Loucy (cell line): Measurements from ENCODE around the gene TXNDC5.

Experiments used
- EZH2phosphoT487 ChIP-seq: fragments of 200-600 bp; IDR thresholded peaks from 2 replicates; pipeline ENCODE4 v1.6.1; 2018; ENCODE audit warnings: antibody characterized with exemption, mild to moderate bottlenecking, moderate library complexity, borderline replicate concordance
- TF ChIP-seq, protein P1 (sequence below): fragments of 200-600 bp; sonication (generic); conservative IDR thresholded peaks from 2 replicates; pipeline ENCODE4 v1.5.1; 2014; ENCODE audit warnings: mild to moderate bottlenecking, antibody characterized with exemption, low read length

DNA sequence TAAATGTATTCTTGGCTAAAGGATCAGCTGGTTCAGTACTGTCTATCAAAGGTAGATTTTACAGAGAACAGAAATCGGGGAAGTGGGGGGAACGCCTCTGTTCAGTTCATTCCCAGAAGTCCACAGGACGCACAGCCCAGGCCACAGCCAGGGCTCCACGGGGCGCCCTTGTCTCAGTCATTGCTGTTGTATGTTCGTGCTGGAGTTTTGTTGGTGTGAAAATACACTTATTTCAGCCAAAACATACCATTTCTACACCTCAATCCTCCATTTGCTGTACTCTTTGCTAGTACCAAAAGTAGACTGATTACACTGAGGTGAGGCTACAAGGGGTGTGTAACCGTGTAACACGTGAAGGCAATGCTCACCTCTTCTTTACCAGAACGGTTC lies 29.9 kb downstream of the TXNDC5 start:
- TF ChIP-seq, protein P1, sequence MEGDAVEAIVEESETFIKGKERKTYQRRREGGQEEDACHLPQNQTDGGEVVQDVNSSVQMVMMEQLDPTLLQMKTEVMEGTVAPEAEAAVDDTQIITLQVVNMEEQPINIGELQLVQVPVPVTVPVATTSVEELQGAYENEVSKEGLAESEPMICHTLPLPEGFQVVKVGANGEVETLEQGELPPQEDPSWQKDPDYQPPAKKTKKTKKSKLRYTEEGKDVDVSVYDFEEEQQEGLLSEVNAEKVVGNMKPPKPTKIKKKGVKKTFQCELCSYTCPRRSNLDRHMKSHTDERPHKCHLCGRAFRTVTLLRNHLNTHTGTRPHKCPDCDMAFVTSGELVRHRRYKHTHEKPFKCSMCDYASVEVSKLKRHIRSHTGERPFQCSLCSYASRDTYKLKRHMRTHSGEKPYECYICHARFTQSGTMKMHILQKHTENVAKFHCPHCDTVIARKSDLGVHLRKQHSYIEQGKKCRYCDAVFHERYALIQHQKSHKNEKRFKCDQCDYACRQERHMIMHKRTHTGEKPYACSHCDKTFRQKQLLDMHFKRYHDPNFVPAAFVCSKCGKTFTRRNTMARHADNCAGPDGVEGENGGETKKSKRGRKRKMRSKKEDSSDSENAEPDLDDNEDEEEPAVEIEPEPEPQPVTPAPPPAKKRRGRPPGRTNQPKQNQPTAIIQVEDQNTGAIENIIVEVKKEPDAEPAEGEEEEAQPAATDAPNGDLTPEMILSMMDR = no peak
- no peak for TF ChIP-seq EZH2phosphoT487
